Sigmoid colon (tissue), 7 donors: ENCODE data around the gene PNMA6E. TPM values are rescaled to one million over a fixed set of nuclear protein-coding genes. Genes with fewer than 3 reads are reported as not detected.

ENCODE experiments used
- DNase-seq: peaks from one replicate; pipeline ENCODE4 v3.0.0-alpha.2; 2019
- H3K27ac ChIP-seq, 4 donors: fragments of 200-600 bp; sonication (generic); one replicate each; pipeline ENCODE4 v1.5.1; 2016 to 2019; ENCODE audit warnings: mild to moderate bottlenecking in 1 of 4
- H3K27me3 ChIP-seq, 3 donors: fragments of 200-600 bp; sonication (generic); one replicate each; pipeline ENCODE4 v1.5.1; 2019; ENCODE audit warnings: mild to moderate bottlenecking in 1 of 3
- H3K36me3 ChIP-seq, 4 donors: fragments of 200-600 bp; sonication (generic); one replicate each; pipeline ENCODE4 v1.5.1; 2016 to 2019
- H3K4me1 ChIP-seq, 4 donors: fragments of 200-600 bp; sonication (generic); one replicate each; pipeline ENCODE4 v1.5.1; 2017 to 2019
- H3K4me3 ChIP-seq, 4 donors: fragments of 200-600 bp; sonication (generic); one replicate each; pipeline ENCODE4 v1.5.1; 2017 to 2019; ENCODE audit warnings: mild to moderate bottlenecking in 2 of 4, moderate library complexity in 1 of 4
- H3K9me3 ChIP-seq, 4 donors: fragments of 200-600 bp in 3 of 4; sonication (generic) in 3 of 4; one replicate each; pipeline versions ENCODE4 v1.5.1 to v1.6.1; 2013 to 2019
- CTCF ChIP-seq, 4 experiments: fragments of 450-650 bp in 3 of 4; fragments of 200-600 bp in 1 of 4; IDR thresholded peaks; one replicate each; pipeline ENCODE4 v1.5.1; 2016 to 2019; ENCODE audit warnings: antibody characterized with exemption in 4 of 4, mild to moderate bottlenecking in 3 of 4, moderate library complexity in 2 of 4
- EP300 ChIP-seq, 4 donors: sonication (generic); formaldehyde crosslinking; IDR thresholded peaks; one replicate each; pipeline ENCODE4 v1.6.1; 2017; ENCODE audit warnings: antibody characterized with exemption in 4 of 4
- POLR2A ChIP-seq, 2 donors: fragments of 450-650 bp; IDR thresholded peaks; one replicate each; pipeline ENCODE4 v1.6.1; 2016; ENCODE audit warnings: antibody characterized with exemption in 2 of 2, mild to moderate bottlenecking in 2 of 2, moderate library complexity in 2 of 2
- POLR2AphosphoS5 ChIP-seq, 4 donors: sonication (generic); formaldehyde crosslinking; IDR thresholded peaks; one replicate each; pipeline ENCODE4 v1.6.1; 2017; ENCODE audit warnings: antibody characterized with exemption in 4 of 4
- WGBS, 2 donors: extraction: QIAGEN DNeasy Blood & Tissue Kit; methylation state at CpG; one replicate each; pipeline ENCODE4 v1.1.7; 2013; 5-methylcytosine and 5-hydroxymethylcytosine counted together
- intact Hi-C: fragments of 100-400 bp; cut with DNase I; formaldehyde crosslinking; loops from one replicate; pipeline ENCODE4 v1.15.1; 2023
- polyA plus RNA-seq, 3 donors: library from polyadenylated mRNA; stranded (reverse); fragments of 200-250 nt; gene quantifications; one replicate each; pipeline ENCODE4 v1.2.3, GENCODE V29; 2013
- total RNA-seq, 4 donors: library from RNA; depleted of rRNA; stranded (reverse); fragments of >200 nt; gene quantifications; one replicate each; pipeline ENCODE4 v1.1.0, GENCODE V29; 2016
- donor health status: healthy with polysubstance abuse.
- donor health status: Bipolar disorder and iron deficiency.
- donor health status: healthy.

PNMA6E gene
- total and polyA plus RNA-seq, 7 donors = not detected

DNA sequence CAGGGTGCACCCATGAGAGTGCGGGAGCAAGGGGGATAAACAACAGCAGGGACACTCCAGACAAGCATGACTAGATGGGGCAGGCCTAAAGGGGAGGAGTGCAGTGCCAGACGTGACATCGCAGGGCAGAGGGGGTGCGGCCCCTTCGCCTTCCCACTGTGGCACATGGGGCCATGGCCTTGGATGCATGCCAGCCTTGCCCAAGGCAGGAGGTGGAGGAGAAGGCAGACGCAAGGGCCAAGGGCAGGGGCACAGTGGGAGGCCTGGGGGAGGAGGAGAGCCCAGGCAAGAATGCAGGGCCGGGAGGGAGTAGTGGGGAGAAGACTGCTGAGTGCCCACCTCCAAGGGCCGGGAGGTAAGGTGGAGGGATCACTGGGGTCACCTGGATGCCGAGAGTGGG is 21.6 kb downstream of the PNMA6E start:
- intact Hi-C loops = no loop called here
- H3K36me3 ChIP-seq = no peaks in the 10 kb centered on the region
- H3K4me3 ChIP-seq = no peak overlapping the region
- no peak overlapping the region for H3K27ac ChIP-seq
- TF ChIP-seq EP300 (IDR thresholded peaks at IDR 0.05) = no peak
- no peak for TF ChIP-seq POLR2AphosphoS5 (IDR thresholded peaks at IDR 0.05)
- TF ChIP-seq POLR2A (IDR thresholded peaks at IDR 0.05) = no peak
- TF ChIP-seq CTCF (IDR thresholded peaks at IDR 0.05) = no peak
- DNase-seq = no peak
- H3K4me1 ChIP-seq = no peaks in the 10 kb centered on the region
- WGBS, 2 donors = 78 to 92% methylated on average over 9 of the region's 9 CpGs
- no peaks in the 10 kb centered on the region for H3K9me3 ChIP-seq
- no peaks in the 10 kb centered on the region for H3K27me3 ChIP-seq

DNA sequence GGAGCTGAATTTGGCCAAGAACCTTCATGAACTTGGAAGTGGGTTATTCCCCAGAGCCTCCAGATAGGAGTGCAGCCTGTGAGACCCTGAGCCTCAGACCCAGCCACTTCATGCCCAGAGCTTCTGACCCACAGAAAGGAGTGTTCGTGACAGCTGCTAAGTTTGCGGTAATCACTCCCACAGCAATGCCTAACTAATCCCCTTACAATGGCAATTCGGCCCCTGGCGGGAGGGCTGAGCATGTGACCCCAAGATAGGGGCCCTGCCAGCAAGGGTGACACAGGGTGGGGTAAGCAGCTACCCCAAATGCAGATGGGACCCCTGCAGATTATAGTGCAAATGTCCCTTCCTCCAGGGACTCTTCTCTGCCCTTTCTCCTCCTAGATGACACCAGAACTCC is 22.5 kb downstream of the PNMA6E start:
- intact Hi-C loops = no loop called here
- Histone ChIP-seq H3K4me3 (no peak overlapping the region), H3K4me1 (no peaks in the 10 kb centered on the region), H3K27ac (no peak overlapping the region), H3K9me3 (no peaks in the 10 kb centered on the region), H3K27me3 (no peaks in the 10 kb centered on the region), H3K36me3 (no peaks in the 10 kb centered on the region)
- 95 to 97% methylated on average over 4 of the region's 4 CpGs for WGBS, 2 donors
- no peak for DNase-seq
- TF ChIP-seq POLR2AphosphoS5 (IDR thresholded peaks at IDR 0.05) = no peak
- TF ChIP-seq CTCF (IDR thresholded peaks at IDR 0.05) = no peak
- TF ChIP-seq EP300 (IDR thresholded peaks at IDR 0.05) = no peak
- TF ChIP-seq POLR2A (IDR thresholded peaks at IDR 0.05) = no peak

- Histone ChIP-seq H3K36me3 (no peaks in the 10 kb centered on the region), H3K27ac (no peak overlapping the region), H3K27me3 (no peaks in the 10 kb centered on the region), H3K4me3 (no peak overlapping the region), H3K4me1 (no peaks in the 10 kb centered on the region), H3K9me3 (no peaks in the 10 kb centered on the region)
- 84 to 85% methylated on average over 3 of the region's 3 CpGs for WGBS, 2 donors
- intact Hi-C loops = no loop called here
- TF ChIP-seq EP300 (IDR thresholded peaks at IDR 0.05) (no peak), POLR2AphosphoS5 (IDR thresholded peaks at IDR 0.05) (no peak), CTCF (IDR thresholded peaks at IDR 0.05) (no peak), POLR2A (IDR thresholded peaks at IDR 0.05) (no peak)
- DNase-seq = no peak
These were observed 23.4 kb downstream of the PNMA6E start for GRCh38 chrX:153377727-153378126.

GRCh38 chrX:153375571-153375970 is 25.6 kb downstream of the PNMA6E start:
- no peaks in the 10 kb centered on the region for H3K36me3 ChIP-seq
- TF ChIP-seq POLR2AphosphoS5 (IDR thresholded peaks at IDR 0.05) = no peak
- no peak for TF ChIP-seq EP300 (IDR thresholded peaks at IDR 0.05)
- TF ChIP-seq POLR2A (IDR thresholded peaks at IDR 0.05) = no peak
- no peak for TF ChIP-seq CTCF (IDR thresholded peaks at IDR 0.05)
- WGBS, 2 donors = 78 to 91% methylated on average over 5 of the region's 5 CpGs
- H3K27me3 ChIP-seq = no peaks in the 10 kb centered on the region
- H3K9me3 ChIP-seq = no peaks in the 10 kb centered on the region
- H3K4me1 ChIP-seq = no peaks in the 10 kb centered on the region
- no peak for DNase-seq
- H3K27ac ChIP-seq = no peak overlapping the region
- H3K4me3 ChIP-seq = no peak overlapping the region
- intact Hi-C loops = no loop called here

GRCh38 chrX:153374426-153374825 is 26.7 kb downstream of the PNMA6E start:
- intact Hi-C loops = no loop called here
- Histone ChIP-seq H3K9me3 (no peaks in the 10 kb centered on the region), H3K4me1 (no peaks in the 10 kb centered on the region), H3K27ac (no peak overlapping the region), H3K36me3 (no peaks in the 10 kb centered on the region), H3K4me3 (no peak overlapping the region), H3K27me3 (no peaks in the 10 kb centered on the region)
- TF ChIP-seq EP300 (IDR thresholded peaks at IDR 0.05) (no peak), POLR2A (IDR thresholded peaks at IDR 0.05) (no peak), POLR2AphosphoS5 (IDR thresholded peaks at IDR 0.05) (no peak), CTCF (IDR thresholded peaks at IDR 0.05) (no peak)
- WGBS, 2 donors = 57 to 66% methylated on average over 7 of the region's 7 CpGs
- no peak for DNase-seq
